Fibroblast of gingiva (primary cell): Measurements from ENCODE around the gene PAPOLA.

Experiments used
- DNase-seq: peaks from one replicate; pipeline ENCODE4 v3.0.0-alpha.2; 2011; ENCODE audit warnings: low read depth

PAPOLA gene

DNA sequence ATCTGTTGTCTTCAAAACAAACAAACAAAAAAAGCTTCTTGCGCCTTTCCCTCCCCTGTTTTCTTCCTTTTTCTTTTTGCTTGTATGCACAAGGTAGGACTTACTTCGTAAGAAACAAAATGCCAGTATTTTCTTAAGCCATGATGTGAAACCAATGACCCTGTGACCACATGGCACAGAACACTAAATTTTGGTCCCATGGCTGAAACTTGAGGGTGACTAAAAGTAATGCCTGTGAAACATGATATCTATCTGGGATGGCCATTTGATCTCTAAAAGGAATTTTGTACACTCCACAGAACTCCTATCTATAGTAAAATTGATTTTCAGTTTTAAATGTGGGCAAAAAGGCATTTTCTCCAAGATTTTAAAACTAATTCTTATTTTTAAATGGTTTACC, 63.6 kb downstream of the PAPOLA start:
- DNase-seq = peak; percentile 19

DNA sequence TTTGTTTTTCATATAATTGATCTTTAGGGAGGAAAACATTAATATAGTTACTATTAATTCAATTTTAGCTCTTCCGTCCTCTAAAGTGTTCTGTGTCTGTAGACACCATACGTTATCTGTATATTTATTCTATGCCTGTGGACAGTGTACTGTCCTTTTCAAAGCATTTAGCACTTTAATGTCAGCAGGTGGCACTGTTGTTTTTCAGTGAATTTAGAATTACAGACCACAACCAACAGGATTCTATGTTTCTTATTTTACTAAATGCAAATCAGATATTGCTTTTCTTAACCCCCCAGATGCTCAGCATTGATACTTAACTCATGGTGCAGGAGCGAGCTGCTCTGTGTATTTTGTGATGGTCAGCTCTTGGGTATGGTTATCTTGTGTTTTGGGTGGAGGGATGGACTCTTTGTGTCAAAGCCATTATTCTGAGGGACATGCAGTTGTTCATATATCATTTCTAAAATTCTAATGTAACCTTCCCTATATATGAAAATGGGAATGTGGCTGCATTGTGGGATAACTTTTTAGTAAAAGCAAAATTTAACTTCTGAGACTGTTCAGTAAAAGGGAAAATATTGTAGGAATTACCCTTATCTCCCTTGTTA, 65.2 kb downstream of the PAPOLA start:
- DNase-seq = peak; percentile 27

GRCh38 chr14:96568621-96569020, 66.4 kb downstream of the PAPOLA start:
- DNase-seq = no peak

GRCh38 chr14:96571311-96571710, 69.1 kb downstream of the PAPOLA start:
- no peak for DNase-seq

DNA sequence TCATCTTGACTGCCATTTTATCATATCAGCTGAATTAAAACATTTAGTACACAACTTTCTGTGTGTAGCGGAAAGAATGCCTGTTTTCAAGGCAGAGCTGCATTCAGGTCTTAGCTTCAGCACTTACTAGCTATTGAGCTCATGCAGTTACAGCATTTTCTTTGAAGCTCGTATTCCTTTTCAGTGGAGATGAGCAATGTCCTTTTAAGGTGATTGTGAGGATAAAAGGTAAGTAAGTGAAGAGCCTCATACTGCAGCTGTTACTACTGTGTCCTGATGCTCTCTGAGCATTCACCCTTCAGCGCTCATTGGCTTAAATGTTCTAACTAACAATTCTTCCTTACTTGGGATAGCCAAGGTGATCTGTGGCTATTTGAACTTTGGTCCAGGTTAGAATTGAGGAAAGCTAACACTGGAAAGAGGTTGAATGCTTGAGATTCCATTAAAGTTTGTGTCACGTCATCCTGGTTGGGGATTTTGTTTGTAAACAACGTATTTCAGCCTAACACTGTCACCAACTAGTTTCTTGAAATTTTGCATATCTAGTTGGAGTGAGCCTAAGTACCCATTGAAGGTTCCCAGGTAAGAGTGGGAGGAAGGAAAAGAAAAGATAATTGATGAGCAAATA, 71.4 kb downstream of the PAPOLA start:
- no peak for DNase-seq

DNA sequence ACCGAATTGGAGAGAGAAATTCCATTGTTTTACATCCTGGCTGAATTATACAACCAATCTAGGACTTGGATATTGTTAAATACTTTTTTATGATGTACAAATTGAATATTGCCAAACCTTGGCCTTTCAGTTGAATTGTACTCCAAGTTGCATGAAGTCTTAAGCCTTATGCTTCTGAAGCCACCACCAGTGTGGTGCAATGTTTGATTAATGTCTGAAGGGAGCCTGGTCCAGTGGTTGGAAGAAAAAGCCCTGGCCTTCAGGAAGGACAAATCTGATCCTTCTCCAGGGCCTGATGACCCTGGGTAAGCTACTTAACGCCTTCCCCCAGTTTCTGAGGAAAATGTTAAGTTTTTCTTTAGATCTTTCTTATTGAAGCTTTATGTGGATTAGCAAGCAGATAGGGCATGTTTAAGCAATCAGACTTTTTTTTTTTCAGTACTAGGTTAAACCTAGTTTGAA, 72.0 kb downstream of the PAPOLA start:
- peak; percentile 46 for DNase-seq

DNA sequence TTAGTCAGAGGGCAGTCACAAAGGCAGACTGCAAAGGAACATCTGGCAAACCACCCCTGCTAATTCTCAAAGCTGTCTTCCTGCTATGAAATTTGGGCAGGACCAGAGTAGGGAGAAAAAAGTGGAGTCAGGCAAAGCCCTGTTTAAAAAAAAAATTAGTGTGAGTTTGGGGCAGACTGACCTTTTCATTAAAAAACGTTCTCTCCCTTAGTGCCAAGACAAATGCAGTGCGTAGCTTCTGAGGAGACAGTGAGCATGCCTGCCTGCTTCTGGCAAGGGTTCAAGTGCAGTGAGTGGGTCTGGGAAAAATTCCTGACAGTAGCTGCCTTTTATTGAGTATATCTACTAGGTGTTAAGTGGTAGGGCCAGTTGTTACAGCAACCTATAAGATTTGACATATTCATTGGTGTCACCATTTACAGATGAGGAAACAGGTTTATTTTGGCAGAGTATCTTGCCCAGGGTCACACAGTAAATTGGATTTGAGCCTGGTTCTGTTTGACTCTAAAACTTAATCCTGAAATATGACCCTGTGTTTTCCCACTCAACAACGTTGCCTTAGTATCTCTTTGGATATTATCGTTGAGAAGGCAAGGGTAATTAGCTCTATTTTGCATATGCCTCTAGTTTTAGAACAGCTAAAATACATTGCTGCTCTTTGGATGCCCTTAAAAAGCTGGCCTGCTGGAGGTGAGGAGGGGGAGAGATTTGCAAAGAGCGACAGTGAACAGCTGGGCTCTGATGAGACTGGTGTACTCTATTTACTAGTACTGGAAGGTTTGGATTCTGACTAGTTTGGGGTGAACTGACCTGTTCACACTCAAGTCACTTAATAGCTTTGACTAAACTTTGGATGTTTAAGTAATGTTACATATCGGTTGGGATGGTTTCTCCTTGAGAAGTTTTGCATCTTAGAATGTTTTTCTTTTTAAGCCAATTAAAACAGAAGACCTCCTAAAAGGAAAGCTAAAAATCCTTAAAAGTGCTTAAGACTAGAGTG, 72.8 kb downstream of the PAPOLA start:
- peak; percentile 56 for DNase-seq

DNA sequence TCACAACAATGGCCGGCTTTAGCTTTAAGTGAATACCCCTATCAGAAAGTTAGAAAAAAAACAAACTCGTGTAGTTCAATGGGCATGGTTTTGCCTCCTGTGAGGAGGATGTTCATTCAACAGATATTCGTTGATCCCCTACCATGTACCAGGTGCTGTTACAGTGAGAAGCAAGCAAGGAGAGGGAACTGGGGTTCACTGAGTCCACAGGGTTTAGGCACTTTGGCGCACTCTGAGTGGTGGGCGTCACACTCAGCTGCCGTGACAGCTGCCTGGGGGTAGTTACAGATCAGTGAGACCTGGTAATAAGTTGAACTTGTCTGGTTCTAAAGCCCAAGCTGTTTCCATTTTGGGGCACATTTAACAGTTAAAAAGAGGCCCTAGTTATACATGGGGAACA, 74.2 kb downstream of the PAPOLA start:
- no peak for DNase-seq

GRCh38 chr14:96576937-96577336, 74.8 kb downstream of the PAPOLA start:
- no peak for DNase-seq

DNA sequence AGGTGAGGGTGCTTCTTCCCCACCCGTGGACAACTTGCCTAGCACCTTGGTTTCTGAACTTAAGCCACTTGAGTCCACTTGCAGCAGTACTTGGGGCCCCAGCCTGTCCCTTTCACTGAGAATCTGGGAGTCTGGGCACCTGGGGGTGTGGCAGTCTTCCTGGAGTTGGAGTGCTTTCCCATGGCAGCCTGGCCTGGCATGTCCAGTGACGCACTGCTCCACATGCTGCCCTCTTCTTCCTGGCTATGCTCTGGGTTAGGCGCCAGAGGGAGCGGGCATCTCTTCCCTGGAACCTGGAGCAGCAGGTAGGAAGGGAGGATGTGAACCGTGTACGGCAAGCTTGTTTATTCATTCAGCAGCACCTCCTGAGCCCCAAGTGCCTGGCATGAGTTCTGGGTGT, 76.4 kb downstream of the PAPOLA start:
- DNase-seq = no peak

- DNase-seq = no peak
Measured at GRCh38 chr14:96579358-96579757, 77.2 kb downstream of the PAPOLA start.

- DNase-seq = no peak
Measured at GRCh38 chr14:96579855-96580254, 77.7 kb downstream of the PAPOLA start.

DNA sequence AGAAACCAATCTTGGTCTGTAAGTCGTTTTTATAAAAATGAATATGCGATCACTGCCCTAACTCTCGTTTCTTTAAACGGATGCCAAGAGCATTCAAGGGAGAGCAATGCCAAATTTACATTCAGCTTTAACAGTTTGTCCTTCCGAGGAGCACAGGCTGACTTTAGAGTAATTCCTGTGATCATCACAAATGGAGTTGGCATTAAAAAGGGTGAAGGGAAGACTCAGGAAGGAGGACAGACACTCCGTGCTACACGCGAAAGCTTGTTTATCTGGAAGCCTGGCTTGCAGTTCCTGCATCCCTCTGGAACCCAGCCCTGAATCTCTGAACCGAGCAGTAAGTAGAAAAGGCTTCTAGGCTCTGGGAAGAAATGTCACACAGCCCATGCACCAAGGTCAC, 78.4 kb downstream of the PAPOLA start:
- no peak for DNase-seq

- DNase-seq = no peak
Measured at GRCh38 chr14:96581026-96581425, 78.8 kb downstream of the PAPOLA start.

GRCh38 chr14:96581902-96582301, 79.7 kb downstream of the PAPOLA start:
- no peak for DNase-seq

DNA sequence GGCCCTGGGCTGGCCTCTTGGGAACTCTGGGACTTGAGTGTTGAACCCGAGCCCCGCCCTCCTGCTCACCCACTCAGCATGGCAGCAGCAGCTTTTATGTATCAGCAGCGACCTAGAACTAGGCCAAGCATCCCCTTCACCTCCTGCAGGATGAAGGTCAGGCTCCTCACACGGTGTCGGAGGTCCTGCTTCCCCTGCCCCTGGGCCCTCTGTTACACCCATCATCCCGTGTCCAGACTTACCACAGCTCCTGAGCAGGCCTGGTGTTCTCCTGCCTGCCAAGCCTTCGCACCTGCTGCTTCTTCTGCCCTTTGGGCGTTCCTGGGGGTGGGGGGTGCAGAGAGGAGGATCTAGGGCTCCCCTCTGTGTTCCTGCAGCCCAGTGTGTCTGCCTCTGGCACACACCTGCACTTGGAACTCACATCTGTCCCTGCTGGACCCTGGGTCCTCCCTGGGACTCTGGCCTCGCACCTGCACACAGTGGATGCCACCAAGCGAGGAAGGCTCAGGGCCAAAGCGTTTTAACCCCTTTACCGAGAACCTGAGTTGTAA, 80.3 kb downstream of the PAPOLA start:
- no peak for DNase-seq

- DNase-seq = no peak
Measured at GRCh38 chr14:96582995-96583394, 80.8 kb downstream of the PAPOLA start.

- no peak for DNase-seq
Measured at GRCh38 chr14:96583569-96584041, 81.4 kb downstream of the PAPOLA start.

DNA sequence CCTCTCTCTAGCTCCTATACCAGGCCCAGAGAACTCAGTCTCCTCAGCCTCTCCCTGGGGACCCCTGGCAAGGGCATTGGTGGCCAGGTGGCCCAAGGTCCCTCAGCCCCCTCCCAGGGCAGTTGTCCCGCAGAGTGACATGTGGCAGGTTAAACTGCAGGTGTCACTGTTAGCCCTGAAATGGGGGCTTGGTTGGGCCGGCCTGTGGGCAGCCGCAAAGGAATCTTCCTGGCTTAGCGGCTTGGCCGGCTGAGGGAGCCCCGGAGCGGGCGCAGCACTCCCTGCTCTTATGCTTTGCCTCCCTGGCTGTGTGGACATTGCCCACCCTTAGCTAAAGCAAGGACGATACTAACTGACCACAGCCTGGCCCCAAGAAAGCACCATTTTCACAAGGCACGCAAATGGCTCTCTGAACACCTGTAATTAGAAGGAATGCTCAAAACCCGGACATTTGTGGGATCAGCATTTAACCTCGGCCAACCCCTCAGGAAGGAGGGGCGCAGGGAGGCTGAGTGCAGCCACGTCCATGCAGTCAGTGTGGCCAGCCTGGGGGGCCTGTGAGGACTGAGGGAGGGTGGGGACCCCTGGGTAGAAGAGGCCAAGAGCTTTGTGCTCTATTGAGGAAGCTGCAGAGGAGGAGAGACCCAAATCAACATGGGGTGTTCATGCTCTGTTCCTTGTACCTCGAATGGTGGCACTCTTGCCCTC, 82.2 kb downstream of the PAPOLA start:
- DNase-seq = no peak

DNA sequence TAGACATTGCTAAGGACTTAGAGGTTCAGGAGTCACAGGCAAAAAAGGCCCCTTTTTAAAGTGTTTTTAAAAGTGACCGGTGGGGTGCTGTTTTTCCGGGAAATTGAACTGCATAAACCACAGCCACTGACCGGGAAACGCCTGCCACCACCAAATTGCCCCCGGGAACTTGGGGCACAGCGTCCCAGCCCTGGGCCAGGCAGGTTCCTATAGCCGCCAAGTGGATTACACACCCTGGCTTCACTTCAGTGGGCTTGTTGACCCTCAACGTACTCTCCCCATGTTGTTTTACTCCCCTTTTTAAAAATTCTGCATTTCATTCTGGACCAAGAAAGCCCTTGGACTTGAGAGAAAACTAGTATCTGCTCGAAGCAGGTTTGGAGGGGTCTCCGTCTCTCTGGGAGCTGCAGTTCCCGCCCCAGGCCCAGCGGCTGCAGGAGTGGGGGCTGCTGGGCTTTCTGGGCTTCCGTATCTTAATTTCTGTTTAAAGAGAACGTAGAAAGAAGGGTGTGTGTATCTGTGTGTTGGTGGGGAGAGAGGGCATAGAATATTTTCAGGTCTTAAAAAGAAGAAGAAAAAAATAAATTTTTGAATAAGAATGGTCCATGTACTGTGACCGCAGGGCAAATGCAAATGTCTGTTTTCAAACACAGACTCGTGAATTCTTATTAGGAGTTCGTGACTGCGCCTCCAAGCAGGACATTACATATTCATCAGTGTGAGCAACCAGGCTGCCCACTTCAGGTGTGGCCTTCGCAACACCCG, 82.9 kb downstream of the PAPOLA start:
- DNase-seq = no peak

- DNase-seq = no peak
Measured at GRCh38 chr14:96585672-96586013, 83.5 kb downstream of the PAPOLA start.
